ENCODE results near the gene FPR1. TPM values are rescaled to one million over a fixed set of nuclear protein-coding genes. Genes with fewer than 3 reads are reported as not detected.
"Not testable (repeated sequence)": the region's sequence is repeated elsewhere in the genome, so short reads cannot be mapped to it uniquely, and the experiment has no call there.

The FPR1 gene
- total RNA-seq, 1 donor from 2014 or later: 0.49 TPM

GRCh38 chr19:51743405-51743804 is 8.3 kb downstream of the FPR1 start:
- POLR2A ChIA-PET: no interaction called here
- Mint-ChIP-seq H3K36me3 (ENCODE audit: low read depth) (no peaks in the 10 kb centered on the region), H3K27me3 (peaks cover 14% of the 10 kb centered on the region), H3K9me3 (no peaks in the 10 kb centered on the region), H3K27ac (no peak overlapping the region), H3K4me1 (no peaks in the 10 kb centered on the region), H3K4me3 (no peak overlapping the region)
- ATAC-seq (ENCODE audit: low read depth) (no peak), DNase-seq (no peak)
- CTCF ChIA-PET: no interaction called here
- intact Hi-C loops (cut with micrococcal nuclease): no loop called here
- no peak for TF ChIP-seq CTCF (IDR thresholded peaks at IDR 0.05)

- Mint-ChIP-seq H3K9me3 (no peaks in the 10 kb centered on the region), H3K4me3 (no peak overlapping the region), H3K27ac (no peak overlapping the region), H3K4me1 (no peaks in the 10 kb centered on the region), H3K36me3 (ENCODE audit: low read depth) (no peaks in the 10 kb centered on the region), H3K27me3 (peaks cover 14% of the 10 kb centered on the region)
- intact Hi-C loops (cut with micrococcal nuclease): no loop called here
- CTCF ChIA-PET: no interaction called here
- no peak for DNase-seq
- POLR2A ChIA-PET: interaction anchor here (0.5 kb wide), 1 partner anchor 423 kb away, joined by 5 read pairs; no protein-coding TSS in a partner anchor
- TF ChIP-seq CTCF (IDR thresholded peaks at IDR 0.05): no peak
- ATAC-seq (ENCODE audit: low read depth): no peak
These were observed 8.9 kb downstream of the FPR1 start for GRCh38 chr19:51742789-51743188.

- TF ChIP-seq CTCF (IDR thresholded peaks at IDR 0.05): no peak
- intact Hi-C loops (cut with micrococcal nuclease): no loop called here
These were observed 11.3 kb downstream of the FPR1 start for GRCh38 chr19:51740356-51740755.

GRCh38 chr19:51739466-51740213 is 12.0 kb downstream of the FPR1 start:
- POLR2A ChIA-PET: no interaction called here
- CTCF ChIA-PET: no interaction called here
- Mint-ChIP-seq H3K9me3 (no peaks in the 10 kb centered on the region), H3K4me3 (no peak overlapping the region), H3K27me3 (peaks cover 30% of the 10 kb centered on the region), H3K27ac (no peak overlapping the region), H3K4me1 (no peaks in the 10 kb centered on the region), H3K36me3 (ENCODE audit: low read depth) (no peaks in the 10 kb centered on the region)
- intact Hi-C loops (cut with micrococcal nuclease): no loop called here
- no peak for TF ChIP-seq CTCF (IDR thresholded peaks at IDR 0.05)
- DNase-seq (no peak), ATAC-seq (ENCODE audit: low read depth) (no peak)

More at GRCh38 chr19:51740356-51740755, 11.3 kb downstream of the FPR1 start:
- no peak for ATAC-seq (ENCODE audit: low read depth)
- H3K36me3 Mint-ChIP-seq (ENCODE audit: low read depth): no peaks in the 10 kb centered on the region
- no peak overlapping the region for H3K4me3 Mint-ChIP-seq
- no peak overlapping the region for H3K27ac Mint-ChIP-seq
- no peak for DNase-seq
- H3K4me1 Mint-ChIP-seq: no peaks in the 10 kb centered on the region
- no peaks in the 10 kb centered on the region for H3K9me3 Mint-ChIP-seq
- ChIA-PET POLR2A (no interaction called here), CTCF (interaction anchor here (1.1 kb wide), 1 partner anchor 38 kb away, joined by 3 read pairs; no protein-coding TSS in a partner anchor)
- H3K27me3 Mint-ChIP-seq: peaks cover 25% of the 10 kb centered on the region

GRCh38 chr19:51738523-51738922 is 13.2 kb downstream of the FPR1 start:
- DNase-seq; H3K4me1 Mint-ChIP-seq; H3K27ac Mint-ChIP-seq; ATAC-seq (ENCODE audit: low read depth); intact Hi-C loops (cut with micrococcal nuclease); H3K4me3 Mint-ChIP-seq; CTCF ChIA-PET; POLR2A ChIA-PET; H3K36me3 Mint-ChIP-seq (ENCODE audit: low read depth); H3K9me3 Mint-ChIP-seq: not testable (repeated sequence)
- peaks cover 30% of the 10 kb centered on the region for H3K27me3 Mint-ChIP-seq

All from activated B cell treated with CpG ODN at 0.5 μM for 24 hours (primary cell).